ENCODE results near the gene ZNF248. TPM values are rescaled to one million over a fixed set of nuclear protein-coding genes. Genes with fewer than 3 reads are reported as not detected.
"Not testable (repeated sequence)": the region's sequence is repeated elsewhere in the genome, so short reads cannot be mapped to it uniquely, and the experiment has no call there.

Gene ZNF248
- total RNA-seq, 2 experiments from 2014 or later: 6.5 to 7.7 TPM

GRCh38 chr10:37754538-37755323, 102.7 kb downstream of the ZNF248 start:
- CTCF ChIA-PET: no interaction called here
- POLR2A ChIA-PET: no interaction called here

- POLR2A ChIA-PET: no interaction called here
Measured at GRCh38 chr10:37752334-37752875, 105.0 kb downstream of the ZNF248 start.

GRCh38 chr10:37748170-37748569, 109.2 kb downstream of the ZNF248 start:
- ChIA-PET CTCF (no interaction called here), POLR2A (no interaction called here)

More at GRCh38 chr10:37752334-37752875, 105.0 kb downstream of the ZNF248 start:
- CTCF ChIA-PET: no interaction called here

- CTCF ChIA-PET: no interaction called here
- POLR2A ChIA-PET: no interaction called here
Measured at GRCh38 chr10:37747081-37747480, 110.3 kb downstream of the ZNF248 start.

GRCh38 chr10:37741831-37742230, 115.6 kb downstream of the ZNF248 start:
- CTCF ChIA-PET: no interaction called here
- POLR2A ChIA-PET: no interaction called here

GRCh38 chr10:37739181-37739580, 118.2 kb downstream of the ZNF248 start:
- CTCF ChIA-PET: no interaction called here
- POLR2A ChIA-PET: no interaction called here

GRCh38 chr10:37738241-37738640, 119.2 kb downstream of the ZNF248 start:
- CTCF ChIA-PET, POLR2A ChIA-PET: not testable (repeated sequence)

GRCh38 chr10:37737336-37737735, 120.1 kb downstream of the ZNF248 start:
- POLR2A ChIA-PET: no interaction called here
- CTCF ChIA-PET: no interaction called here

GRCh38 chr10:37736120-37736519, 121.3 kb downstream of the ZNF248 start:
- CTCF ChIA-PET: no interaction called here
- POLR2A ChIA-PET: no interaction called here

GRCh38 chr10:37734971-37735370, 122.4 kb downstream of the ZNF248 start:
- CTCF ChIA-PET: no interaction called here
- POLR2A ChIA-PET: no interaction called here

Other genes starting within 250 kb of the ZNF248 start
- 1 to 10 TPM; 4.9 to 5.3 TPM for gene ZNF25, start 119.0 kb upstream of the ZNF248 start, total RNA-seq
- gene ZNF33A, start 153.1 kb upstream of the ZNF248 start, total RNA-seq: 10 to 100 TPM; 17.6 to 20.5 TPM
- 10 to 100 TPM; 19.0 to 22.3 TPM for gene ZNF37A, start 236.7 kb upstream of the ZNF248 start, total RNA-seq